Epithelial cell of prostate (primary cell): ENCODE results near the gene CLNS1A.
A peak's percentile ranks its signal among the peaks of the same experiment; 100 is the strongest.
"Not testable (repeated sequence)": the region's sequence is repeated elsewhere in the genome, so short reads cannot be mapped to it uniquely, and the experiment has no call there.

Experiments used
- DNase-seq: peaks from one replicate; pipeline ENCODE4 v3.0.0-alpha.2; 2011; ENCODE audit warnings: low read depth, low spot score
- H3K27ac ChIP-seq: fragments of 450-650 bp; 2 replicates; pipeline ENCODE4 v1.5.1; 2017; ENCODE audit warnings: mild to moderate bottlenecking

CLNS1A gene

DNA sequence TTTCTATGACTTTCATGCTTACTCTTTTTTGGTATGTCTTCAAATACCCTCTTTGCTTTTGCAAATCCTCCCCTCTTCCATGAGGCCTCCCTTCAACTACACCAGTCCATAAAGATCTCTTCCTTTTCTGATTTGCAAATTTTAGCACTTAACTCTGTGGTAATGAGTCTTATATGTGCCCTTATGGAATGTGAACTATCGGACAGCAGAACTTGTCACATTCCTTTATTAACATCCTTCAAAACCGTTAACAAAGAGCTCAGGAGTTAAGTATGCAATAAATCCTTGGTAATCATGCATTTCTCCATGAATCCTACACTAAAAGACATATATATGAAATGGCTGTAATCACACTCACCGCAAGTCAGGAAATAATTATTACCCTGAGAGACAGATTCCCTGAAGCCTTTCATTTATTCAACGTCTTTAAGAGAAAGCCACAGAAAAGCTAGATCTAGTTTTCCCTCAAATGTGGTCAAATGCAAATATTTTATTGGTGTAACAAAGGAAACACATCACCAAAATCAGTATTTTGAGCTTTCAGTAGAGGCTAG is 7.4 kb downstream of the CLNS1A start:
- DNase-seq: no peak
- no peak overlapping the region for H3K27ac ChIP-seq

DNA sequence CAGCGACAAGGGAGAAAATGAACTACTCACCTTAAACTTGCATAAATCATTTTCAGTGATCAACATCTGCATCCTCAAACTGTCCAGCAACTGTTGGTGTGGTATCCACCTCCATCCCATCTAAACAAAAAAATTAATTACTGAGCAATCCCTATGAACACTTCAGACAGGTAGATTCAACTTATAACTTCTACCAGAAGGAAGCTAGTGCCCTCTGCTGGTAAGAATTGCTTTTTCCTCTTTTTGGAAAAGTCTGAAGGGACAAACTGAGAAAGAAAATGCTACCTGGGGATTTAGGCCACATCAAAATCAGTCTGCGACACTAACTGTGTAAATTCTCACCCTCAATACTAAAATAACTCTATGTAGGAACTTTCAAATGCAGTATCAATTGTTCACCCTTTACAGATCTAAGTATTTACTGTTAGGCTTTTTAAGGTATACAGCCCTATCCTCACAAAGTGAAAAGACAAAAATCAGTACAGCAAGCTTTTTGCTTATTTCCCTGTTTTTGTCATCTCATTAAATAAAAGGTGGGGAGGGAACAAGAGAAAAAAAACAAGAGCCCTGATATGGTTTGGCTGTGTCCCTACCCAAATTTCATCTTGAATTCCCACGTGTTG is 17.9 kb downstream of the CLNS1A start:
- H3K27ac ChIP-seq: no peak overlapping the region
- peak; percentile 5 for DNase-seq

DNA sequence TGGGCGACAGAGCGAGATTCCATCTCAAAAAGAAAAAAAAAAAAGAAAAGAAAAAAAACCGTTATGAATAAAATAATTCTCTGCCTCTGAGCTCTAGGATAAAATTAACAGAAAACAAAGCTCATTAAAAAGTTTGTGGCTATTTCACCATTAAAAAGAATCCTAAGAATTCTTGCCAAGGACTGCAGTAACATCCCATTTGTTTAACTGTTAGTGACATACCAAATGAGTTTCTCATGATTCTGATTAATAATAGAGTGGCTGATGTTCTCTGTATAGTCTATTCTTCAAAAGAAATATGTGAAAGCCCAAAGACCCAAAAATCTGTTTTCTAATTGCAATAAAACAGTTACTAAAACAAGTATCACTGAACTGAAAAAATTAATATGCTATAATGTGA is 19.7 kb downstream of the CLNS1A start:
- no peak for DNase-seq
- H3K27ac ChIP-seq: no peak overlapping the region

DNA sequence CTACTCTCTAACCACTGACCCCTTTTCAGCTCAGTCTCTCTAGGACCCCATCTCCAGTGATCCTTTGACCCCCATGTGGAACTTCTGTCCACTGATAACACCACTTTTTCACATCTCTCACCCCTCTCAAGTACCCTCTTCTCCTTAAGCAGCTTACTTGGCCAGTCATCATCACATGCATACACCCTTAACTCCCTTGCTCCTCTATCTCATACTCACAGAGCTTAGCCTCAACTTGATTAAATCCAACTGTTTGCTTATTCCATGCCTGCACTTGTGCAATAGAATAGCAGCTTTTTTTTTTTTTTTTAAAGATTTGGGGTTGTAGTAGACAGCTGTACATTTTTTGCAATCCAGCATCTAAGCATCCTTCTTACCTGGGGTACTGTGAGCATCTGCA is 25.7 kb downstream of the CLNS1A start:
- DNase-seq: no peak
- no peak overlapping the region for H3K27ac ChIP-seq

DNA sequence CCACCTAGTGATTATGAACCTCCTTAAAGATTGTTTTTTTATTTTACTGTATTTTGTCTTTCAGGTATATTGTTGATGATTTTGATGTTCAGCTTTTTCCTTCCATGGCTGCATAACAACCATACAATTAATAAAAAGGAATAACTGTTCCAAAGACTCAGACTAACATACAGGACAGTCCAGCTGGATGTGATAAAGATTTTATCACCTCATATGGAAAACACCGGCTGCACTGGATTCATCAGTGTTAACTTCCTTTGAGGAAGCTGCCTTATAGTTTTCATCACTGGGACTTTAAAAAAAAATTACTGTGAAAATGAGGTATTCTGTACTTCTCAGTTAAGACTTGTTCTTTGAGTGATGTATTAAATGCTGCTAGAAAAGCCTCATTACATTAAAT is 28.4 kb downstream of the CLNS1A start:
- no peak for DNase-seq
- H3K27ac ChIP-seq: no peak overlapping the region

DNA sequence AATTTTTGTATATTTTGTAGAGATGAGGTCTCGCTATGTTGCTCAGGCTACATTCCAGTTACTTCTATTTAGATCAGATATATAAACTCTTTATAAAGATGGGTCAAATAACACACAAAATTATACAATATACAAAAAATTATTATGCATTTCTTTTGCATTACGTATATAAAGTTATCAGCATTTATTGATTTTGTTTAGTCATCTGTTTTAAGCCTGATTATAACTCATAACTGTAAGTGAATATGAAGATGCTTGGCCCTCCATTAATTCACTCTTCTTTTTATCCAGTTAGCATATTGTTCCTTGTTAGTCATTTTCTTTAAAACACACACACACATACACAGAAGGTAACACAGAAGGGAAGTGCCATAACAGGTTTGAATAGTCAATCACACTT is 33.3 kb downstream of the CLNS1A start:
- DNase-seq: no peak
- H3K27ac ChIP-seq: no peak overlapping the region

DNA sequence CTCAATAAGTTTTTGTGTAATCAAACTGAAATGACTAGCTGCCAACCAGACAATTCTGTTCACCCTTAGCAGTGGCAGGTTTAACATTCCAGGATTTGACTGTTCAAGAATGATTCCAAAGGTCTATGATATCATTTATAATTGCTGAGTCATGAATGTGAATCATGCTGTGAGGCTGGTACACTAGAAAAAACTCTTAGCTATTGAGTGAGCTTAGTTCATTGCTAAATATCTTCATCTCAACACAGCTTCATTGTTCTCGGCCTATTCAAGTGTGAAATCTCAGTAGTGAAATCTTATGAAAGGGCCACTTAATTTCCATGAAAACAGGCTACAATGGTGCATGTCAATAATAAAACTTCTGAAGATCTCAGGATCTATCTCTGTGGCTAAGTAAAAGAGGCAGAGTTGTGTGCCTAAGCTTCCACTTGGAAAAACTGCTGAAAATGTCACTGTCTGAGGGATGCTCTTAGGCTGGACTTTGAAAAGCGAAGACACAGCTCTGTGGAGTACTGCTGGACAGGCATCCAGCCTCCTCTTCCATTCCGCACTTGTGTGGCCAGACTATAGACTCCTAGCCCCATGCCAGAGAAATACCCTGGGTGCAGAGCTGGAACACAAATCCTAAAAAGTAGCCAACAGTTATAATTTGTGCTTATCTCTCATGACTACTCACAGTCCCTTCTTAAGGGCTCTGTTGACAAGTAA is 35.1 kb downstream of the CLNS1A start:
- peak; percentile 57 for DNase-seq
- H3K27ac ChIP-seq: peak overlapping the region; percentile 63

DNA sequence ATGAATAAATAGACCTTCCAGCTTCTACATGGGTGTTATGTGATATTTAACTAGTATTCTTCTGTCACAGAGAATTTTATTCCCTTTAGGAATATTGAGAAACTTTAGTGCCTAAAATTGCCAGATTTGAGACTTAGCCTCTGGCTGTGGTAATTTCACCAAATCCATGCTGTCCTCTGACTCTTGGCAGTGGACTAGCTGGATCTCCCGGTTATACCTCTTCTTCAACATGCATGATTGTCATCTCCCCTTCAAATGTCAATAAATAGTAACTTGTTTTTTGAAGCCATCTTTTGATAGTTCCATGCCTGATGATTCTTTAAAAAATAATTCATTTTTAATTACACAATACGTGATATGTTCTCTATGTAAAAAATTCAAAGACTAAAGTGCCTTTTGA is 39.4 kb downstream of the CLNS1A start:
- DNase-seq: no peak
- no peak overlapping the region for H3K27ac ChIP-seq

DNA sequence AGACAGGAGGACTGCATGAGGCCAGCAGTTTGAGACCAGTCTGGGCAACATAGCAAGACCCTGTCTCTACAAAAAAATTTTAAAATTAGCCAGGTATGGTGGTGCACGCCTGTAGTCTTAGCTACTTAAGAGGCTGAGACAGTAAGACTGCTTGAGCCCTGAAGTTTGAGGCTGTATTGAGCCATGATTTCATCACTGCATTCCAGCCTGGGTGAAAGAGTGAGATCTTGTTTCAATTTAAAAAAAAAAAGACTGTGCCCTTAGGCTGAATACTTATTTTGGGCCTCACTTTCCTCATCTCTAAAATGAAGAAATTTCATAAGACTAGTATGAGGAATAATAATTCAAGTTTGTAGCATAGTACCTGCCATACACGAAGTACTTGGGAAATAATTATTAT is 41.0 kb downstream of the CLNS1A start:
- no peak for DNase-seq
- no peak overlapping the region for H3K27ac ChIP-seq

DNA sequence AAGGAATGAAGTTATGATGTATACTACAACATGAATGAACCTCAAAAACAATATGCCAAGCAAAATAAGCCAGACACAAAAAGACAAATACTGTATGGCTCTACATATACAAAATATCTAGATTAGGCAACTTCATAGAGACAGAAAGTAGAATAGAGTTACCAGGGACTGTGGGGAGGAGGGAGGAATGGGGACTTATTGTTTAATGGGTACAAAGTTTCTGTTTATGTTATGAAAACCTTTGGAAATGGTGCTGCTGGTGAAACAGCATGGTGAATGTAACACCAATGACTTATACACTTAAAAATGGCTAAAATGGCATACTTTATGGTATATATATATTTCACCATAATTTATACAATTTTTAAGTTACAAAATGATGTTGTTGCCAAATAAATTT is 43.7 kb downstream of the CLNS1A start:
- H3K27ac ChIP-seq: no peak overlapping the region
- DNase-seq: no peak

DNA sequence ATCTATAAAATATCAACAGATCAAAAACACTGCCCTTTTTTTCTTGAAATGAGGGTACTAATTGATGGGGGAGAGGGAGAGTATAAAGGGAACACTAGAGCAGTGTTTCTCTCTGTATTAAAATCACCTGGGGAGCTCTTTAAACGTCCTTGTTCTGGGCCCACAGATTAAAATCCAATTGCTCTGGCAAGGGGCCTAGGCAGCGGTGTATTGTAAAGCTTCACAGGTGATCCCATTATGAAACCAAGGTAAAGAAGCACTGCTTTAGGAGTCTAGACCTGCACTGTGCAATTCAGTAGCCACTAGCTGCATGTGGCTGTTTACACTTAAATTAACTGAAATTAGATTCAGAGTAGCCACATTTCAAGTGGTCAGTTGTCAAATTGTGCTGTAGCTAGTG is 44.9 kb downstream of the CLNS1A start:
- H3K27ac ChIP-seq: no peak overlapping the region
- DNase-seq: no peak

DNA sequence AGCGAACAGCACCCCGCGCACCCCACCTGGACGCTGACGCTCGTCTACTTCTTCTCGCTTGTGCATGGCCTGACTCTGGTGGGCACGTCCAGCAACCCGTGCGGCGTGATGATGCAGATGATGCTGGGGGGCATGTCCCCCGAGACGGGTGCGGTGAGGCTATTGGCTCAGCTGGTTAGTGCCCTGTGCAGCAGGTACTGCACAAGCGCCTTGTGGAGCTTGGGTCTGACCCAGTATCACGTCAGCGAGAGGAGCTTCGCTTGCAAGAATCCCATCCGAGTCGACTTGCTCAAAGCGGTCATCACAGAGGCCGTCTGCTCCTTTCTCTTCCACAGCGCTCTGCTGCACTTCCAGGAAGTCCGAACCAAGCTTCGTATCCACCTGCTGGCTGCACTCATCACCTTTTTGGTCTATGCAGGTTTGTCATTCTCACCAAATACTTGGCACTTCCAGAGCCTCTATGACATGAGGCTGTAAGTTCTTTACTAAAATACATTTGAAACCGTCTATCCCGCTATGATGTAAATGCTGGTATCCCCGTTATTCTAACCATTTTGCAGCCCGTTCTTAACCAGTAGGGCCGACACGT is 47.3 kb downstream of the CLNS1A start:
- no peak overlapping the region for H3K27ac ChIP-seq
- DNase-seq: no peak

DNA sequence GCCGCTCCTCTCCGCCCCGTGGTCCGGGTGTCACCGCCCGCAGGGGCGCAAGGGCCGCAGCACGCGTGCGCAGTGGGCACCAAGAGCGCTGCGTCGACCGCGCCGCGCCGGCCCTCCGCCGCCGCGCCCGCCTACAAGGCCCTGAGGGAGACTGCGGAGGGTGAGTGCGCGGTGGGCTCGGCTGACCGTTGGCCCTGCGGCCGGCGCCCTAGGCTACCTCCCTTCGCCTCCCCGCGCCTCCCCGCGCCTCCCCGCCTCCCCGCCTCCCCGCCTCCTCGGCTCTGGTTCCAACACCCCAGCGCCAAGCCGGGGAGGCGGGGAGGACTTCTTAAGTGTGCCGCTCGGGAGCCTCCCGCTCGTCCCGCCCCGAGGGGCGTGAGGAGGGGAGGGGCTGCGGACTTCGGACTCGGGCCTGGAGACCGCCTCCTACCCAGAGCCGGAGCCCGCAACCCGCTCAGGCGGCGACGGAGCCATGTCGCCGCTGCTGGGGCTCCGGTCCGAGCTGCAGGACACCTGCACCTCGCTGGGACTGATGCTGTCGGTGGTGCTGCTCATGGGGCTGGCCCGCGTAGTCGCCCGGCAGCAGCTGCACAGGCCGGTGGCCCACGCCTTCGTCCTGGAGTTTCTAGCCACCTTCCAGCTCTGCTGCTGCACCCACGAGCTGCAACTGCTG is 47.9 kb downstream of the CLNS1A start, which contains the start of gene AQP11:
AQP11 (plus strand) TSS at position 433 of the 673 bp plus-strand sequence; CDS start at position 473, 40 bp downstream.
- no peak within 1 kb of the TSS for H3K27ac ChIP-seq

DNA sequence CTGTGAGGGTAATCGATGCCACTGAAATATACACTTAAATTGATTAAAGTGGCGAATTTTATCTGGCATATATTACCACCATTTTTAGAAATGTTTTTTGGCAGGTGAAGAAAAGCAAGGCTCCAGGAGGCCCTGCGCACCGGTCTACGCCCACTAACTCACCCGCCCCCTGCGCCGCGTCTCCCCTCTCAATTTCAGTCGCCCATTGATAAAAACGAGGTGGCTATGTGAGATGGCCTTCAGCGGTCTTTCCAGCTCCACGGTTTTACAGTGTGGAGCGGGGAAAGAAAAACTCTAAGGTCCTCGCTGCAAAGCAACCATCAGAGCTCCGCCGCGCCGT is 48.4 kb downstream of the CLNS1A start:
- DNase-seq: no peak
- no peak overlapping the region for H3K27ac ChIP-seq

More for the DNA sequence above, 47.9 kb downstream of the CLNS1A start, which contains the start of gene AQP11:
- no peak for DNase-seq

DNA sequence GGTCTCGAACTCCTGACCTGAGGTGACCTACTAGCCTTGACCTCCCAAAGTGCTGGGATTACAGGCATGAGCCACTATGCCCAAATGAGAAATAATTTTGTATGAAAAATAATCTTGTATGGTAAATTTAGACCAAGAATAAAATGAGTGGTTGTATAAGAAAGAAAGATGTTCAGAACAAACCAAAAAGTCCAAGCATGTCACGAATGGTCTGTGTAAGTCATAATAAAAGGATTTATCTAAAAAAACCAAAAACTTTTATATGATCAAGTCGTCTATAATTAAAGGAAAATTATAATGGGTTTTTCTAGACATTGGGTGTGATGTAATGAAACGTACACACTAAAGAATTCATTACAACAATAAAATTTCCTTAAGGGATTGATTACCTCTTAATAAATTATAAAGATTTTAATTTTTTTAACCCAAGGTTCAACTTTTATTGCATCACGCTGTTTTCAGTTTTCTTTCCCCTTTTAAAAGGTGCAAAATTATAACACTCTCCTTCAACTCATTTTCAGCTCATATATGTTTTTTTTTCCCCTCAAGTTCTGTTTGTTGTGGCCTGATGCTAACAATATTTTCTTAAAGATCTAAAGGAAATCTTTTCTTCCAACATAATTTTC is 56.8 kb downstream of the CLNS1A start:
- H3K27ac ChIP-seq: no peak overlapping the region
- no peak for DNase-seq

DNA sequence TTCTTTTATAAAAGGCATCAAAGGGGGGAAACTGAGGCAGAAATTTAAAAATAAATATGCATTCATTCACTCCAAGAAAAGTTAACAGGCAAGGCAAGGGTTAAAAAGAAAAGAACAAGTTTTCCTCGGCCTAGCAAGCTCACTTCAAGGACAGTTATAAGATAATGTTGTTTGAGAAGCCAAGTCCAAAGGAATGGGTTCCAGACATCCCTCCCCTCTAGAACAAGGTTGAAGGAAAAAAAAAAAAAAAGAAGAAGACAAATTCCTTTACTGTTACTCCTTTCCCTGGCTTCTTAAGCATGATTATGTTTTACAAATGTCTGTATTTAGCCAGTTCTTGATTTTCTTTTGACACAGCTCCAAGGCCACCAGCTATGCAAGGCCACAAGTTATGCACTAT is 62.2 kb downstream of the CLNS1A start:
- not testable (repeated sequence) for DNase-seq

DNA sequence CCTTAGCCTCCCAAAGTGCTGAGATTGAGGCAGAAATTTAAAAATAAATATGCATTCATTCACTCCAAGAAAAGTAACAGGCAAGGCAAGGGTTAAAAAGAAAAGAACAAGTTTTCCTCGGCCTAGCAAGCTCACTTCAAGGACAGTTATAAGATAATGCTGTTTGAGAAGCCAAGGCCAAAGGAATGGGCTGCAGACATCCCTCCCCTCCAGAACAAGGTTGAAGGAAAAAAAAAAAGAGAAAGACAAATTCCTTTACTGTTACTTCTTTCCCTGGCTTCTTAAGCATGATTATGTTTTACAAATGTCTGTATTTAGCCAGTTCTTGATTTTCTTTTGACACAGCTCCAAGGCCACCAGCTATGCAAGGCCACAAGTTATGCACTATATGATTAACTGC is 66.7 kb downstream of the CLNS1A start:
- not testable (repeated sequence) for DNase-seq, H3K27ac ChIP-seq

More for the DNA sequence above, 62.2 kb downstream of the CLNS1A start:
- H3K27ac ChIP-seq: not testable (repeated sequence)

DNA sequence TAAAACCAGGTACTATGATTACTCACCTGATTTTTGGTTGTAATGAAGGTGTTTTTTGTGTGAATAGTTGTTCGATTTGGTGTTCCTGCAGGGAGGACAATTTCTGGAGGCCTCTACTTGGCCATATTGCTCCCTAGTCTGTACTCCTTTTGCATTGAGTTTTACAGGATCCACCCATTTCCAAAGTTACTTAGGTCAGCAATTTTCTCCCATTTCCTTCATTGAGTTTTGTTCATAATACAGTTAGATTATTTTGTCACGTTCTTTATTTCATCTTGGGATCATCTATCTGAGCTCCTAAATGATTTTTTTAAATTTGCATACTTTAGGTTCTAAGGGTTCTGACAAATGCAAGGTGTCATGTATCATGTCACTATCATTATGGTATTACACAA is 67.9 kb downstream of the CLNS1A start:
- DNase-seq: no peak
- no peak overlapping the region for H3K27ac ChIP-seq

DNA sequence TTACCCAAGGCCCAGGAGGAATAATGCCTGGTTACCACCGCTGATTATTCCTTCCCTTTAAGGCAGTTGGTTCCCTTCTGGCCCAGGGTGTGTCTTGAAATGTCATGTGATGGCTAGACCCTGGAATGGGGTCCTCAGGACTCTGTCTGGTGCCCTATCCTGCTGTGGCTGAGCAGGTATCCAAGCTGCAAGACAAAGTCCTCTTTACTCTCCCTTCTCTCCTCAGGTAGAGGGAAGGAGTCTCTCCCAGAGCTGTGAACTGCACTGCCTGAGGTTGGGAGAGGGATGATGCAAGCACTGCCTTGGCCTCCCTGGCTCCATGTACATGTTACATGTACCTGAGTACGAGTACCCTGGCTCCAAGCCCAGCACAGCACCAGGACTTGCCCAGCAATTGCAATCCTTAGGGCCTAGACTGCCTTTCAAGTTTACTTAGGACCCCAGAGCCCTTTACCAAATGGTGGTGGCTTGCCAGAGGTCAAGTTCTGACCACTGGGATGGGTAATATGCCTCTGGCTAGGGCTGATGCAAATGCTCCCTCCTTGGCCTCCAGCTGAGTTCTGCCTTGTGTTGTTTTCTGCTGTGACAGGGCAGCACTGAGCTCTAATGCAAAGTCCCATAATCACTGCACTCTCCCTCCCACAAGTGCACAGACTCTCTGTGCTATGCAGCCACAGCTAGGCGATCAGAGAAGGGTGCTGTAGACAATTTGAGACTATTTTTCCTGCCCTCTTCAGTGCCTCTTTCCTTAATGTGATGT is 68.5 kb downstream of the CLNS1A start:
- no peak for DNase-seq

DNA sequence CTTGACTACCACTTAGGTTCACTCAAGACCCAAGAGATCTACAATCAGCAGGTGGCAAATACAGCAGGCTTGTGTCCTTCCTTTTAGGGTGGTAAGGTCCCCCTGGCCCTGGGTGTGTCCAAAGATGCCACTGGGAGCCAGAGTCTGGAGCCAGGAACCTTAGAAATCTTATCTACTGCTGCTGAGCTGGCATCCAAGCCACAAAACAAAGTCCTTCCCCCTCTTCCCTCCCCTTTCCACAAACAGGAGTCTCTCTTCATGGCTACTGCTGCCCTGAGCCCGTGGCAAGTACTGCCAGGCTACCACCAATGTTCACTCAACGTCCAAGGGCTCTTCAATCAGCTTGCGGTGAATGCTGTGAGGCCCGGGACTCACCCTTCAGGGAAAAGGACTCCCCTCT is 69.3 kb downstream of the CLNS1A start:
- DNase-seq: no peak
- H3K27ac ChIP-seq: no peak overlapping the region

More for the DNA sequence above, 68.5 kb downstream of the CLNS1A start:
- no peak overlapping the region for H3K27ac ChIP-seq
